GM12864 (cell line): ENCODE measurements around the gene C1S.

Experiments used
- DNase-seq: peaks from one replicate; pipeline ENCODE4 v3.0.0-alpha.2; 2011; ENCODE audit warnings: low read depth
- H3K4me3 ChIP-seq: 2 replicates; pipeline ENCODE4 v1.5.1; 2011; ENCODE audit warnings: mild to moderate bottlenecking, low read depth, low read length, control low read depth
- TF ChIP-seq, protein P1 (sequence below): IDR thresholded peaks from 2 replicates; pipeline ENCODE4 v1.5.1; 2011; ENCODE audit warnings: low read depth, mild to moderate bottlenecking, moderate library complexity, low read length, control low read depth, inconsistent platforms; ENCODE audit errors: missing control alignments

C1S gene

DNA sequence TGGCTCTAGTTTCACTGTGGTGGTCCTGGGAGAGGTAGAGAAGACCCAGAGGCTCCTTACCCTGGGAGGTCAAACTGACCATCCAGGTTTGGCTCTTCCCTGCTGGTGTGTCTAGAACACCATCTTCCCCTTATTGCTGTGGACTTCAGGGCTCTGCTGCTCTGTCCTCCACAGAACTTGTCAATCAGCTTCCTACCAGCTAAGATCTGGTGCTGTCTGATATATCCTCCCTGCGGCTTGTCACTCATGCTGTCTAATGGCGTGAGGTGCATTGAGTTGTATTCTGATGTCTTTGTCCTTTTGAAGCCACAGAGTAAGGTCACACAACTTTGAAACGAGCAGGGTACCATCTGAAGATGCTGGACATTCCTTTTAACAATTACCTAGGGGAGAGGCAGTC is 55.7 kb downstream of the C1S start:
- no peak for DNase-seq
- no peak overlapping the region for H3K4me3 ChIP-seq
- TF ChIP-seq, protein P1, sequence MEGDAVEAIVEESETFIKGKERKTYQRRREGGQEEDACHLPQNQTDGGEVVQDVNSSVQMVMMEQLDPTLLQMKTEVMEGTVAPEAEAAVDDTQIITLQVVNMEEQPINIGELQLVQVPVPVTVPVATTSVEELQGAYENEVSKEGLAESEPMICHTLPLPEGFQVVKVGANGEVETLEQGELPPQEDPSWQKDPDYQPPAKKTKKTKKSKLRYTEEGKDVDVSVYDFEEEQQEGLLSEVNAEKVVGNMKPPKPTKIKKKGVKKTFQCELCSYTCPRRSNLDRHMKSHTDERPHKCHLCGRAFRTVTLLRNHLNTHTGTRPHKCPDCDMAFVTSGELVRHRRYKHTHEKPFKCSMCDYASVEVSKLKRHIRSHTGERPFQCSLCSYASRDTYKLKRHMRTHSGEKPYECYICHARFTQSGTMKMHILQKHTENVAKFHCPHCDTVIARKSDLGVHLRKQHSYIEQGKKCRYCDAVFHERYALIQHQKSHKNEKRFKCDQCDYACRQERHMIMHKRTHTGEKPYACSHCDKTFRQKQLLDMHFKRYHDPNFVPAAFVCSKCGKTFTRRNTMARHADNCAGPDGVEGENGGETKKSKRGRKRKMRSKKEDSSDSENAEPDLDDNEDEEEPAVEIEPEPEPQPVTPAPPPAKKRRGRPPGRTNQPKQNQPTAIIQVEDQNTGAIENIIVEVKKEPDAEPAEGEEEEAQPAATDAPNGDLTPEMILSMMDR, result no peak

DNA sequence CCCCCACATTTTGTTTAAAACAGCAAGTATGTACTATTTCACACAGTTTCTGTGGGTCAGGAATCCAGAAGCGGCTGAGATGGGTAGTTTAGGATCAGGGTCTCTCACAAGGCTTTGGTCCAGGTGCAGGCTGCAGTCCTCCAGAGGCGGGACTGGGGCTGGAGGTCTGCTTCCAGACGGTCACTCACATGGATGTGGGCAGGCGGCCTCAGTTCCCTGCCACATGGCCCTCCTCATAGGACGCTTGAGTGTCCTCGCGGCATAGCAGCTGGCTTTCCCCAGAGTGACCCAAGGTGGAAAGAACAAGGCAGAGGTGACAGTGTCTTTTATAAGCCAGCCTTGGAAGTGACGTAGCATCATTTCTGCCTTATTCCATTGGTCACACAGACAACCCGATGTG is 56.4 kb downstream of the C1S start:
- TF ChIP-seq, protein P1, result no peak

DNA sequence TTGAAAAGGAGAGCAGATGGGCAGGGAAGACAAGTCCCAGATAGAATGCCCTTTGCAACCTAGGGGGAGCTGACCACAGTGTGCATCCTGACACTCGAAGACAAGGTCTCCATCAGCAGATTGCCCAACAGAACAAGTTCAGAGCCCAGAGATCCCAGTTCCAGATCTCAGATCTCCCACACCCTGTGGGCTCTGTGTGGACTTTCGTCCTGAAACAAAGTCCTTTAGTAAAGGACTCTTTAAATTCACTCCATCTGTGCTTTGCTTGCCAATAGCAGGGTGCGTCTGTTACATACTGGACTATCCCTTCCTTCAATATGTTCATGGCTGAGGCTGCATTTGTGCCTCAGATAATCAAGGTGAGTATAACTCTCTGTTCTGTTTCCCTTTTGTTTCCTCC is 57.2 kb downstream of the C1S start:
- no peak for DNase-seq
- no peak overlapping the region for H3K4me3 ChIP-seq
- TF ChIP-seq, protein P1, result no peak

More for the DNA sequence above, 56.4 kb downstream of the C1S start:
- H3K4me3 ChIP-seq, result no peak overlapping the region
- DNase-seq, result no peak

DNA sequence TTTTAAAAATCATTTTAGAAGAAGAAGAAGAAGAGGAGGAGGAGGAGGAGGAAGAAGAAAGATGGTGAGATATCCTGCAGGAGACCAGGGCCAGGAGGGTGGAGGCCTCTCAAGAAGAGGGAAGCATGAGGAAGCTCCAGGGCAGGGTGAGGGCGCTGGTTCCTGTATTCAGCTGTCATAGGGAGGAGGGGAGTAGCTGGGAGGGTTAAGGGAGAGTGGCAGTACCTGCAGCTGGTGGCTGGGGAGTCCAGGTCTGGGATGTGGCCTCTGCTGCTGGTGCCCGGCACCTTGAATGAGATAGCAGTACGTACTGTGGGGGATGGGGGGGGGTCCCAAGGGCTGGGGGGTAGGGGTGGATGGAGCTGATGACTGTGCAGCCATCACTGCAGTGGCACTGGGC is 58.4 kb downstream of the C1S start:
- TF ChIP-seq, protein P1, result no peak
- no peak for DNase-seq
- H3K4me3 ChIP-seq, result no peak overlapping the region

DNA sequence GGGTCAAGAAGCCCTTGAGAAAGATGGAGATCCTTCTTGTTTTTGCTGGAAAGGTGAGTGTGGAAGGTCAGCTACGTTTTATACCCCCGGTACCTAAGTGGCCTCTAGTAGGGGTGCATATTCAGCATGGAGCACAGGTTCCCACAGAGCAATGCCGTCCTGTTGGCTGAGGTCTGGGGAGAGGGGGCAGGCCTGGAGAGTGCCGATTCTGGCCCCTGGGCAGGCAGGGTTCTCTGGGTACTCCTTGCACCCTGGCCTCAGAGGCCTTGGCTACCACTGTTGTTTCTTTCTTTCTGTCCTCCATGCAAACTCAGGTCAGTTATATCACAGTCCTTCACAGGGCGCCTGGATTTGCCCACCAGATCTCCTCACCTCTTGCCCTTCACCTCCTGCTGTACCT is 59.6 kb downstream of the C1S start:
- H3K4me3 ChIP-seq, result no peak overlapping the region
- TF ChIP-seq, protein P1, result no peak
- no peak for DNase-seq
